ENCODE results near the gene ABLIM3.

ABLIM3 gene

GRCh38 chr5:149133795-149134777, 7.2 kb upstream of the ABLIM3 start:
- DNase-seq, result no peak

DNA sequence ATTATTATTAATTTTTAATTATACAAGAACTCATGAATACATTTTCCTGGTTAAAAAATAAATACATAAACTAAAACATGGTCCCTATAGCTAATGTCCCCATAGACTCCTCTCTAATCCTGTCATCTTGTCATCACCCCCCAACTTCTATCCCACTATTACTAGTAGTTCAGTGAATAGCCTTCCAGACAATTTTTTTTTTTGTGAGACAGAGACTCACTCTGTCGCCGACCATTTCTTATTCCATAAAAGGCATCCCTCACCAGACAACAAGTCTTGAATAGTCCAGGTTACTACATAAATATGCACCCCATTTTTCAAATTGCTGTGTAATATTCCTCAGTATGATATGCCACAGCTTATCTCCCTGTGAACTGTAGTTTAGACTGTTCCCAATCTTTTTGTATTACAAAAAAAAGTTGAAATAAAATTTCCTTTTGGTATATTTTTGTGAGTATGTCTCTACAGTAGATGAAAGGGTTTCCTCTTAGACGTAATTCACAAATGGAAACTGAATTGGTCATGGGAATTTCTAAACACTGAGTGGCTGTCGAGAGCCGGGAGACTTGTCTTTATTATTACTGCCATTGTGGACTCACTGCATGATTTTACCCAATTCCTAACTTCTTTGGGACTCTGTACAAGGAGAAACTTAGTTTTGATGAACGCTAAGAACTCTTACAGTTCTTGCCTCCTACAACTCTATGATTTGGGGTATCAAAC, 6.4 kb upstream of the ABLIM3 start:
- no peak for DNase-seq

GRCh38 chr5:149135536-149136201, 5.6 kb upstream of the ABLIM3 start:
- no peak for DNase-seq

GRCh38 chr5:149138182-149138923, 2.9 kb upstream of the ABLIM3 start:
- no peak for DNase-seq

DNA sequence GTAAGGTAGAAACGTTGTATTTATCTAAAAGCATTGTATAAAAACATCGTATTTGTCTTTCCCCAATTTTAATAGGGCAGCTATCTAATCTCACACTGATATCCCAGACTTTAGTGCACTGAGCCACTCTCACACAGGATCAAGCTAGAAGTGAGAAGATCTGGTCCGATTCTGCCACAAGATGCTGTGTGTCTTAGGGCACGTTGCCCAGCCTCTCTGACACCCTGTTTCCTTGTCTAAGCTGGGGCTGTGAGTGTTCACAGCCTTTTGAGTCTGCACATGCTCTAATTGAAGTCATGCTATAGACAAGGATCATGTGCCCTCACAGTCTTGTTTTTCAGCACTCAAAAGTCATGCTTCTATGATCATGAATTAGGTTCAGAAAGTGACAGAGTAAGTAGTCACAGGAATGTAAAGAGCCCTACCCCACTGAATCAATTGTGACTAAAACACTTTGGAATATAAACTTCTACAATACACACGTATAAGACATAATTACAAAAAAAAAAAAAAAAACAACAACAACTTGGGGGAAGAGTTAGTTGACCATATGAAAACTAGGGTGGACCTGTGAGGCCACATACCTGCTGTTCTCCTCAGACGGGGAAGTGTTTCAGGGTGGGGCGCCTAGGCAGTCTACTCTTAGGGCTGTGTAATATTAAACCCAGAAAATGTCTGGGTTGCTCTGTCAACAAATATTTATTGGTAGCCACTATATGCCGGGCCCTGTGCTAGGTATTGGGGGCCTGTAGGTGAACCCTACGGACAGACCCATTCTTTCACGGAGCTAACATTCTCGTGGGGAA, 893 bp upstream of the ABLIM3 start:
- DNase-seq, result no peak

DNA sequence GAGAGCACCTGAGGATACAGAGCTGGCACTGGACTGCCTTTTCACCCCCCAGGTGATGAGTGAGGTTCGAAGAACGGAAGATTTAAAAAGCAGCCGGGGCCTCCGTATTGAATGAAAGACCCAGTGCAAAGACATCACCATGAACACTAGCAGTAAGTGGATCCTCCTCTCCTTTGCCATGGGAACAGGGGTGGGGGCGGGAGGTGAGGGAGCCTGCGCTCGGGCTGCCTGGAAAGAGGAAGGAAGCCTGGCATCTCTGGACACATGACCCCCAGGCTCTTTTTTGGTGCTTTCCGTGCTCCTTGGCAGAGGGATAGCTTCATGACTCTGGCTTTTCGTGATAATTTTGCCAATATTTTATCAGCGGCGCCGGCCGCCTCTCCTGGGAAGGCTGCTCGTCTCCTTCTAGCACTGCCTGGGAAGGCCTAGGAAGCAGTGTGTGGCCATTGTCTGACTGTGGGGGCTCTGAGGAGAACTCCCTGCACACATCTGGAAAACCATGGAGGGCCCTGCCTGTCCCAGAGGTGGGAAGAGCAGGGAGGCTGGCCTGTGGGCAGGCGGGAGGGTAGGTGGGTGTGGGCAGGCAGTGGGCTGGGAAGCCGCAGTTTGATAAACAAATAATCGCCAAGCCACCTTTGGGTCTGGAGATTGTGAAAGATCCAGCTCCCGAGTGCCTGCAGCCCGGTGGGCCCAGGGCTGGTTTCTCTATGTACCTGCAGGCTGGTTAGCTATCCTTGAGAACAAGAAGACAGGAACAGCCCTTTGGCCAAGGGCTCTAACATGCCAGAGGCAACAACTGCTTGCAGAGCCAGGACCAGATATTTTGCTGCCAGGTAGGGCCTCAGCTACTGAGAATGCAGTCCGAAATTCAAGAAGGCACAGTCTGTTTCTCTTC, 911 bp downstream of the ABLIM3 start:
- no peak for DNase-seq

DNA sequence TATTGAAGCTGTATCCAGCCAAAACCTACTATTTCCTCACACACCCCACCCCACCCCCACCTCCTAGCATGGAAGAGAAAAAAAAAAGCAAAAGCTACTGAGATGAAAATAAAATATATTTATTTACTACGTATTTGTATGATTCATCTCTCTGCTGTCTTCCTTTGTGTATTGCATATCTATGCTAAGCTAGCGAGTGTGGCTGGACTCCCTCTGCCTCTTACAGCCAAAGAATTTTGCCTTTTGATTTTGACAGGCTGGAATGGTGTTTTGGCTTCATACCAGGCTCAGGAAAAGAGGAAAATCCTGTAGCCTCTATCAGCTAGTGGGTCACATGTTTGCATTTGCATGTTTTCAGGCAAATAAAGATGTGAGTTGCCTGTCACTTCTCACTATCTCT, 2.2 kb downstream of the ABLIM3 start:
- no peak for DNase-seq

GRCh38 chr5:149144637-149145036, 3.3 kb downstream of the ABLIM3 start:
- no peak for DNase-seq

- no peak for DNase-seq
These were observed 3.8 kb downstream of the ABLIM3 start for GRCh38 chr5:149145138-149145537.

DNA sequence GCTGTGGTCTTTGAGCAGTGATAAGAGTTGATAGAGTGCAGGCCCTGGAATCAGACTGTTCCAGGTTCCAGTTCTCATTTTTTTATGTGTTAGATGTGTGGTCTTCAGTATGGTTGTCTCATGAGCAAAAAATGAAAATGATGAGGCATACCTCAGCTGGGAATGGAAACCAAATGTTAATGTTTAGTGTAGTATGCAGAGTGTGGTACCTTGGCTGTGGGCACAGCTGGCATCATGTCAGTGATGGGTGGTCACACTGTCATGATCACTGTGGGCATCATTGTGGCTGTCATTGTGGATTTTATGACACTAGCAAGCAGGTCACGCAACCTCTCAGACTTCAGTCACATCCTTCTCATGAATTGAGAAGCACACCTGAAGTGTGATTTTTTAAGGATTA, 6.4 kb downstream of the ABLIM3 start:
- DNase-seq, result no peak

- no peak for DNase-seq
These were observed 8.6 kb downstream of the ABLIM3 start for GRCh38 chr5:149149942-149150341.

GRCh38 chr5:149150457-149150856, 9.2 kb downstream of the ABLIM3 start:
- no peak for DNase-seq

- DNase-seq, result no peak
These were observed 10.4 kb downstream of the ABLIM3 start for GRCh38 chr5:149151717-149152116.

DNA sequence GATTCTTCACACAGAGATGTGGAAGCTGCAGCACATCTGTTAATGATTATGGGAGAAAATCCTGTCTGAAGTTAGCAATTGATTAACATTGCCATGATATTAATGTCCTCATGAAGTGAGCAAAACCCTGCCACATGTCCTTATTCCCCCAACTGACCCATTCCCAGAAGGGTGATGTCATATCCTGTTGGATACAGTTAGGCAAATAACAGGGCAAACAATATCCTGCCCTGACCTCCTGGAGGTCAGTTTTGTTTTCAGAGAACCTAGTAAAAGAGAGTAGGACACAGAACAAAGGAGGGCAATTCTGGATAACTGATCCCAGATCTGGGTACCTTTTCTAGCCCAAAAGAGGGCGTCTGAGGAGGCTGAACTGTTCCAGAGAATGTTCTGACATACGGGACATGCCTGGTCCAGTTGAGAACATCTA, 11.0 kb downstream of the ABLIM3 start:
- no peak for DNase-seq

GRCh38 chr5:149153193-149153750, 12.0 kb downstream of the ABLIM3 start:
- DNase-seq, result no peak

GRCh38 chr5:149153751-149154610, 12.7 kb downstream of the ABLIM3 start:
- no peak for DNase-seq

- DNase-seq, result no peak
These were observed 13.4 kb downstream of the ABLIM3 start for GRCh38 chr5:149154650-149155049.

GRCh38 chr5:149156435-149157083, 15.3 kb downstream of the ABLIM3 start:
- DNase-seq, result no peak

GRCh38 chr5:149157330-149157729, 16.0 kb downstream of the ABLIM3 start:
- no peak for DNase-seq
